ENCODE measurements around the gene MAP3K21.

DNA sequence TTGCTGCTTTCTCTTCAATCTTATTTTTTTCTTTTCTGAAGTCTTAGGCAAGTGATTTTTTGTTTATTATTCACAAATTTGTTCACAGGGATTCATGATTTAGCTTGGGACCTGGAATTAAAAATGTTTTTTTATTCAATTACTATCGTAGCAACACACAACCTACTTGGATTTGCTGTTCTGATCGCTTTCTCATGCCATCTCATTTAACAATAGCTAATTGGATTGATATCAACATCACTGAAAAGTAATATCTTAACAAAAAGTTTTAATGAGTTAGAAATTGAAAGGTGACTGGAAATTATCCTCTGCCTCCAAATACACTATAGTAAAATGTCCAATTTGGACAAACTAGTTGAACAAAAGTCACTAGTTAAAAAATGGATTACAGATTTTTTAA lies 32.4 kb downstream of the MAP3K21 start:
- TF ChIP-seq, protein P1, sequence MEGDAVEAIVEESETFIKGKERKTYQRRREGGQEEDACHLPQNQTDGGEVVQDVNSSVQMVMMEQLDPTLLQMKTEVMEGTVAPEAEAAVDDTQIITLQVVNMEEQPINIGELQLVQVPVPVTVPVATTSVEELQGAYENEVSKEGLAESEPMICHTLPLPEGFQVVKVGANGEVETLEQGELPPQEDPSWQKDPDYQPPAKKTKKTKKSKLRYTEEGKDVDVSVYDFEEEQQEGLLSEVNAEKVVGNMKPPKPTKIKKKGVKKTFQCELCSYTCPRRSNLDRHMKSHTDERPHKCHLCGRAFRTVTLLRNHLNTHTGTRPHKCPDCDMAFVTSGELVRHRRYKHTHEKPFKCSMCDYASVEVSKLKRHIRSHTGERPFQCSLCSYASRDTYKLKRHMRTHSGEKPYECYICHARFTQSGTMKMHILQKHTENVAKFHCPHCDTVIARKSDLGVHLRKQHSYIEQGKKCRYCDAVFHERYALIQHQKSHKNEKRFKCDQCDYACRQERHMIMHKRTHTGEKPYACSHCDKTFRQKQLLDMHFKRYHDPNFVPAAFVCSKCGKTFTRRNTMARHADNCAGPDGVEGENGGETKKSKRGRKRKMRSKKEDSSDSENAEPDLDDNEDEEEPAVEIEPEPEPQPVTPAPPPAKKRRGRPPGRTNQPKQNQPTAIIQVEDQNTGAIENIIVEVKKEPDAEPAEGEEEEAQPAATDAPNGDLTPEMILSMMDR (IDR thresholded peaks at IDR 0.05 in 8 of 11, conservative IDR thresholded peaks at IDR 0.05 in 3 of 11): no peak
- TF ChIP-seq POLR2A (IDR thresholded peaks at IDR 0.05) (no peak), POLR2AphosphoS5 (IDR thresholded peaks at IDR 0.05) (no peak)

Data from spleen (tissue), 7 donors.